Kidney tubule cell (primary cell): ENCODE results near the gene PRKCE.

ENCODE experiments used
- DNase-seq: peaks from one replicate; pipeline ENCODE4 v3.0.0-alpha.2; 2018; ENCODE audit warnings: low spot score

PRKCE gene

GRCh38 chr2:45631955-45632354, 19.5 kb upstream of the PRKCE start:
- DNase-seq = no peak

- no peak for DNase-seq
Measured at GRCh38 chr2:45634223-45634622, 17.3 kb upstream of the PRKCE start.

- no peak for DNase-seq
Measured at GRCh38 chr2:45636008-45636407, 15.5 kb upstream of the PRKCE start.

GRCh38 chr2:45637440-45637839, 14.0 kb upstream of the PRKCE start:
- DNase-seq = peak; percentile 87

- DNase-seq = no peak
Measured at GRCh38 chr2:45640576-45640975, 10.9 kb upstream of the PRKCE start.

GRCh38 chr2:45643095-45643494, 8.4 kb upstream of the PRKCE start:
- DNase-seq = peak; percentile 7

- DNase-seq = peak; percentile 62
Measured at GRCh38 chr2:45643543-45644542, 7.6 kb upstream of the PRKCE start.

GRCh38 chr2:45646289-45646688, 5.2 kb upstream of the PRKCE start:
- DNase-seq = no peak

GRCh38 chr2:45647356-45647755, 4.1 kb upstream of the PRKCE start:
- DNase-seq = peak; percentile 79

- DNase-seq = no peak
Measured at GRCh38 chr2:45647986-45648520, 3.4 kb upstream of the PRKCE start.

GRCh38 chr2:45648636-45649035, 2.8 kb upstream of the PRKCE start:
- no peak for DNase-seq

- DNase-seq = peak; percentile 2
Measured at GRCh38 chr2:45649462-45649857, 2.0 kb upstream of the PRKCE start.

GRCh38 chr2:45649858-45650811, 1.3 kb upstream of the PRKCE start:
- DNase-seq = peak; percentile 63

GRCh38 chr2:45650851-45651414, 542 bp upstream of the PRKCE start:
- DNase-seq = peak; percentile 96

- peak; percentile 58 for DNase-seq
Measured at GRCh38 chr2:45652090-45653031, 886 bp downstream of the PRKCE start.

- no peak for DNase-seq
Measured at GRCh38 chr2:45653122-45653913, 1.8 kb downstream of the PRKCE start.

GRCh38 chr2:45654250-45654649, 2.8 kb downstream of the PRKCE start:
- no peak for DNase-seq

- no peak for DNase-seq
Measured at GRCh38 chr2:45661828-45662227, 10.4 kb downstream of the PRKCE start.

GRCh38 chr2:45664635-45665261, 13.3 kb downstream of the PRKCE start:
- no peak for DNase-seq
